GM20000 (cell line): ENCODE data around the gene C16orf86.

Experiments
- DNase-seq: peaks from one replicate; pipeline ENCODE4 v3.0.0; 2012; ENCODE audit warnings: low spot score
- TF ChIP-seq, protein P1 (sequence below): IDR thresholded peaks from 2 replicates; pipeline ENCODE4 v1.5.1; 2012; ENCODE audit warnings: mild to moderate bottlenecking, control low read depth; ENCODE audit errors: extremely low read depth, missing control alignments

The C16orf86 gene

DNA sequence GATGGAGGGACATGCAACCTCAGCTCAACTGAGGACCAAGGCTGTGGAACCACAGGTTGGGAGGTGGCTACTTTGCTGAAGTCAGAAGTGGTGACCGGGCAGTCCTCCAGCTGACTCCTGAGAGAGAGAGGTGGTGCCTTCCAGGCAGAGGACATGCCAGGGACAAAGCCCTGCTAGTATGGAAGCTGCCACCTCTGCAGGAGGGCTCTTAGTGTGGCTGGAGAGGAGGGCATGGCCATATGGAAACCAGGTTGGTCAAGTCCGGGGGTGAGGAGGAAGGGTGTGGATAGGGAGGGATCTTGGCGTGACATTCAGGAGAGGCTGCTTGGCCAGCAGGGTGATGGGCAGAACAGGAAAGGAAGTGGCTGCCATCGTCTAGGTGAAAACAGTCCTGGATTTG lies 5.7 kb downstream of the C16orf86 start:
- no peak for DNase-seq

DNA sequence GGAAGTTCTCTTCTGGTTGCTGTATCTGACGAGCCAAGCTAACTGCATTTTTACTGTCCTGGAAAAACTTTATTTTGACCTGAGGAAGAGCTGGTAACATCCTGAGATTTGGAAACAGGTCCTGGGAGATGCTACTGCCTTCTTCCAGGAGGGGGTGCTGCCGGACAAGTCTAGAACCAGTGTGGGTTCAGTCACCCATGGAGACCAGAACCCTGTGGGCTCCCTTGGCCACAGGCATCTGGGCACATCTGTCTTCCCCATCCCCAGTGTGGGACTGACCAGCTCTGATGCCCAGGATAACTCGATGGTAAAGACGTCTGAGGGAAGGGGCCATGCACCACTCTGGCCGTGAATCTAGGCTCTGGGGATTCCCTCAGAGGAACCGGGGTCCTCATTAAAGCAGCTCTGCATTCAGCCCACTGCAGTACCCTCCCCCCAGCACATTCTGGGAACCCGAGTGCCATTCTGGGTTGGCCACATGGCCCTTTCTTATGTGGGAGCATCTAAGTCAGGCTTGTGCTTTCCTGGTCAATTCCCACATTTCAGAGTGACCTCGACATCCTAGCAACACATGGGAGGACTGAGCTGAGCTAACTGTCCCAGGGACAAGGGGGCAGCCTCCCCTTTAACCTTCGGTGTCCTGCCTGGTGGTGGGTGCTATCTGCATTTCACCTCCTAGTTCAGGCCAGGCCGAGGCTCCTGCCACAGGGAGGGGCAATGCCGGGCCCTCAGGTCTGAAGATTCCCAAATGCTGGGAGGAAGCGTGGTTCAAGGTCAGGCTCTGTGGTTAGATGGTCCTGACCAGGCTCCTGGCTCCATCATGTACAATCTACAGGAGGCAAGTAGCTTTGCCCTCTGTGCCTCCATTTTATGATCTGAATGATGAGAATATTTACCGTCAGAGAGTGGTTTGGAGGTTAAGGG lies 6.4 kb downstream of the C16orf86 start:
- TF ChIP-seq, protein P1, sequence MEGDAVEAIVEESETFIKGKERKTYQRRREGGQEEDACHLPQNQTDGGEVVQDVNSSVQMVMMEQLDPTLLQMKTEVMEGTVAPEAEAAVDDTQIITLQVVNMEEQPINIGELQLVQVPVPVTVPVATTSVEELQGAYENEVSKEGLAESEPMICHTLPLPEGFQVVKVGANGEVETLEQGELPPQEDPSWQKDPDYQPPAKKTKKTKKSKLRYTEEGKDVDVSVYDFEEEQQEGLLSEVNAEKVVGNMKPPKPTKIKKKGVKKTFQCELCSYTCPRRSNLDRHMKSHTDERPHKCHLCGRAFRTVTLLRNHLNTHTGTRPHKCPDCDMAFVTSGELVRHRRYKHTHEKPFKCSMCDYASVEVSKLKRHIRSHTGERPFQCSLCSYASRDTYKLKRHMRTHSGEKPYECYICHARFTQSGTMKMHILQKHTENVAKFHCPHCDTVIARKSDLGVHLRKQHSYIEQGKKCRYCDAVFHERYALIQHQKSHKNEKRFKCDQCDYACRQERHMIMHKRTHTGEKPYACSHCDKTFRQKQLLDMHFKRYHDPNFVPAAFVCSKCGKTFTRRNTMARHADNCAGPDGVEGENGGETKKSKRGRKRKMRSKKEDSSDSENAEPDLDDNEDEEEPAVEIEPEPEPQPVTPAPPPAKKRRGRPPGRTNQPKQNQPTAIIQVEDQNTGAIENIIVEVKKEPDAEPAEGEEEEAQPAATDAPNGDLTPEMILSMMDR, result peak; percentile 71
- DNase-seq, result peak; percentile 83

More for the DNA sequence above, 5.7 kb downstream of the C16orf86 start:
- TF ChIP-seq, protein P1, result no peak

DNA sequence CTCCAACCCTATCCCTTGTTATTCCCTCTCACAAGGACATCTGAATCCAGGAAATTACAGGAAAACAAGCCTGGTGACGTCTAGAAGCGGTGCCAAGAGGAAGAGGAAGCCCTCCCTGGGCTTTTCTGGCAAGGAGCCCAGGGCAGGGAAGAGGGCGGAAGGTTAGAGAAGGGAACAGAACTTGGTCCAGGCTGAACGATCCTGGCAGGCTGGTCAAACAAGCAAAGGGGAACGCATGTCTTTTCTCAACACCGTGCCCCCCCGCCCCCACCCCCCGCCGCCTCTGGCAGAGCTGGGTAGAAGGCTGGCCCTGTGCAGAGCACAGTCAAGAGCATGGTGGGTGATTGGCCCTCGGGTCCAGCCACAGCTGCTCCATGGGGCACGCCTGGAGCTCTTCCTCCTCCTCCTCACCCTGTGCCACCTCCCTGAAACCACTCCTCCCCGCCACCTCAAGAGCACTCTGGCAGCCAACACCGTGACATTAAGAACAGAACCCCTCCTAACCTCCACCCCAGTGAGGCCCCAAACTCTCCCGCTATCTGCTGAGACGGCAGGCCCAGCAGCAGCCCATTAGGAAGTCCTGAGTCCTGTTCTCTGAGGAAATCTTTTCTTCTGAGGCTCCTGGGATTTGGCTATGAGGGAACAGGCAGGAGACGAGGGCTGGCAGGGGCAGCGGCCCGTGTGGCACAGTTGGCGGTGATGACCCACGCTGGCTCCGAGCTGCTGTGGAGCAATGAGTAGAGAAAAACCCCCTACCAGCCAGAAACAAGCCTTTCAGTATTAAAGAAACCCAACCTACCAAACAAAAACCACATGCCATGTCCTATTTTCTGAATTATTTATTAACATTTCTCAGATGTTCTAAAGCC lies 7.3 kb downstream of the C16orf86 start:
- TF ChIP-seq, protein P1, result no peak
- no peak for DNase-seq

DNA sequence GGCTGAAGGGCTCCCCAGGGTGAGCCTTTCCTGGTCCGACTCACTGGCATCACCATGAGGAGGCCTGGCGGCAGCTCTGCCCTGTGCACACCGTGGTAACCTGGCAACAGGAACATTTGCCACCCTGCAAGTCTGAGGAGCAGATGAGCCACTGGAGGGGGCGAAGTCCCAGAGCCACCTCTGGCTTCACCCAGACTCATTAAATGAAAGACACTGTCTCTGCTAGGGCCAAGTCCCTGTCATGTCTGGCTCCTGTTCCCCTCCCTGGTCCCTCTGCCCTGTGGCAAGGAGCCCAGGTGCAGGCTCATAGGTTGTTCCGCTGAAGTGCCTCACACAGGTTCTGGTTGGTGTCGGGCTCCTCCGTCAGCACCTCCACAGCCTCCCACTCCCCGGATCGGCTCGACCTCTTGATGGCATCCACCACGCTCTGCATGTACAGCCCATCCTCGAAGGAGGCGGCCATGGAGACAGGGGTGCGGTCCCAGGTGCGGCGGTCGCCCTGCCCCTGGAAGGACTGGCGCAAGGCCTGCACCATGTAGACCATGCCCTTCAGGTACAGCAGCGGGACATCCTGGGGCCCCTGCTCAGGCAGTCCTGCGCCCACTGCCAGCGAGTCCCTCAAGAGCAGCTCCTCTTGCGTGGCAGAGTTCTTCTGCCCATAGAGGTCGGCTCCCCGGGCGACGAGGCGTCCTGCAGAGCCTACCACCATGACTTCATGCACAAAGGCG lies 8.4 kb downstream of the C16orf86 start:
- TF ChIP-seq, protein P1, result no peak
- DNase-seq, result no peak

DNA sequence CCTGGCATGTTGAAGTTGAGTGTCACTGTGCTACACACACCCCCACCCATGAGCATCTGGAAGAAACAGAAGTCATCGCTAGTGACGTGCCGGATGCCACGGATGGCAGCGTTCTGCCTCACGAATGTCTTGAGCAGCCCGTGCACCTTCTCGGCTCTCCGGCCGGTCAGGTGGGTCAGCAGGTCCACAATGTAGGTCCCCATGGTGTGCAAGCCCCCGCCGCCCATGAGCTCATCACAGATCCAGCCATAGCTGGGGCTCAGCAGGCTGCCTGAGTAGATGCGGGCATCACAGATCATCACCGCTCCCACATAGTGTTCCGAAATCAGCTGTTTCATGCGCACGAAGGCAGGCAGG lies 8.9 kb downstream of the C16orf86 start:
- TF ChIP-seq, protein P1, result no peak
- no peak for DNase-seq

DNA sequence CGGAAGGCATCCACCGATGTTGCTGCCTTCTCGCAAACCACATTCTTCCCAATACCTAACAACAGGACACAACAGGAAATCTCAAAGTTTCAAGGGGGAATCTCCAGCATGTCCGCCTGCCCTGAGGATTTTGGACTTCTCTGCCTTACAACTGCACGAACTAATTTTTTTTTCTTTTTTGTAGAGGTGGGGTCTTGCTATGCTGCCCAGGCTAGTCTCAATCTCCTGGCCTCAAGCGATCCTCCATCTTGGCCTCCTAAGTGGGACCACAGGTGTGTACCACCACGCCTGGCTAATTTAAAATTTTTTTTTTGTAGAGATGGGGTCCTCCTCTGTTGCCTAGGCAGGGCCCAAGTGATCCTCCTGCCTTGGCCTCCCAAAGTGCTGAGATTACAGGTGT lies 9.4 kb downstream of the C16orf86 start:
- TF ChIP-seq, protein P1, result no peak
- DNase-seq, result no peak
